Colonic mucosa (tissue), 4 donors: Measurements from ENCODE around the gene DENND2D. TPM values are rescaled to one million over a fixed set of nuclear protein-coding genes. Genes with fewer than 3 reads are reported as not detected.
A peak's percentile ranks its signal among the peaks of the same experiment; 100 is the strongest.
"Not testable (repeated sequence)": the region's sequence is repeated elsewhere in the genome, so short reads cannot be mapped to it uniquely, and the experiment has no call there.

ENCODE experiments used
- DNase-seq: peaks from one replicate; pipeline ENCODE4 v3.0.0-alpha.2; 2020
- H3K27ac ChIP-seq: fragments of 200-600 bp; one replicate; pipeline ENCODE4 v1.8.0; 2021
- H3K27me3 ChIP-seq: fragments of 200-600 bp; one replicate; pipeline ENCODE4 v1.8.0; 2021
- H3K36me3 ChIP-seq: fragments of 200-600 bp; one replicate; pipeline ENCODE4 v1.8.0; 2021
- H3K4me1 ChIP-seq: fragments of 200-600 bp; one replicate; pipeline ENCODE4 v1.8.0; 2021; ENCODE audit warnings: mild to moderate bottlenecking
- H3K4me3 ChIP-seq: fragments of 200-600 bp; one replicate; pipeline ENCODE4 v1.8.0; 2021
- H3K9ac ChIP-seq, 2 donors: one replicate each; pipeline ENCODE4 v1.7.0; 2013; ENCODE audit warnings: control low read depth in 2 of 2, low read depth in 2 of 2, low read length in 2 of 2
- H3K9me3 ChIP-seq: fragments of 200-600 bp; one replicate; pipeline ENCODE4 v1.8.0; 2021
- CTCF ChIP-seq: fragments of 200-600 bp; IDR thresholded peaks from one replicate; pipeline ENCODE4 v1.8.0; 2022; ENCODE audit warnings: antibody characterized with exemption, mild to moderate bottlenecking
- intact Hi-C: fragments of 100-400 bp; cut with DNase I; formaldehyde crosslinking; loops from one replicate; pipeline ENCODE4 v1.14.1; 2022
- total RNA-seq, 2 donors: library from RNA; stranded (reverse); fragmentation: NEBNext Ultra II Directional in 1 of 2; extraction: Animal tissue kit (Norgen Biotek cat#: 25700) in 1 of 2; gene quantifications; one replicate each; pipeline ENCODE4 v1.2.1, GENCODE V29; 2021
- donor health status: healthy.
- donor health status: DM: no; HTN: no; CAD: no.
- donor health status: DM: no; HTN: no; CAD: no.

Gene DENND2D
- total RNA-seq, 2 donors from 2014 or later, result 51.0 to 65.2 TPM

GRCh38 chr1:111216751-111217150 is 16.3 kb upstream of the DENND2D start:
- H3K27ac ChIP-seq, result peak overlapping the region; percentile 55
- no peak overlapping the region for H3K4me3 ChIP-seq
- no peak for DNase-seq
- no peak overlapping the region for H3K9ac ChIP-seq
- no peaks in the 10 kb centered on the region for H3K27me3 ChIP-seq
- H3K36me3 ChIP-seq, result no peaks in the 10 kb centered on the region
- TF ChIP-seq CTCF, result no peak
- peaks cover 4% of the 10 kb centered on the region for H3K4me1 ChIP-seq
- no peaks in the 10 kb centered on the region for H3K9me3 ChIP-seq
- intact Hi-C loops, result no loop called here

- H3K27me3 ChIP-seq, H3K36me3 ChIP-seq, H3K4me1 ChIP-seq, H3K4me3 ChIP-seq, H3K9ac ChIP-seq, H3K9me3 ChIP-seq, DNase-seq, intact Hi-C loops: not testable (repeated sequence)
- H3K27ac ChIP-seq, result peak overlapping the region; percentile 55
Measured at GRCh38 chr1:111215285-111215684, 14.8 kb upstream of the DENND2D start.

DNA sequence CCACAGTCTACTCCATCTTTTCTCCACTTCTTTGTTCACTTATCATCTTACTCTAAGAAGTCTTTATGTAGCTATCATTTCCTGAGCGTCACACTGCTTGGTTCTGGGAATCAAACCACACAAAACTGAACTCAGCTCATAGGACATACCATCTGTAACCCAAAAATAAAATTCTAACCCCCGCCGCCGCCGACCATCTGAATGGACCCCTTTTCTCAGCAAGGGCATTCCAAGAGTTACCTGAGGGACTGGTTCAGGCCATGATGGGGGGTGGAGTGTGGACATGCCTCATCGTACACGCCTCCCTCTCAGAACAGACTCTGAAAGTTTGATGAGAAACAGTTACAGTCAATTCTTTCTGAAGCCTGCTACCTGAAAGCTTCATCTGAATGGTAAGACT is 14.4 kb upstream of the DENND2D start:
- no peak for DNase-seq
- TF ChIP-seq CTCF, result no peak

DNA sequence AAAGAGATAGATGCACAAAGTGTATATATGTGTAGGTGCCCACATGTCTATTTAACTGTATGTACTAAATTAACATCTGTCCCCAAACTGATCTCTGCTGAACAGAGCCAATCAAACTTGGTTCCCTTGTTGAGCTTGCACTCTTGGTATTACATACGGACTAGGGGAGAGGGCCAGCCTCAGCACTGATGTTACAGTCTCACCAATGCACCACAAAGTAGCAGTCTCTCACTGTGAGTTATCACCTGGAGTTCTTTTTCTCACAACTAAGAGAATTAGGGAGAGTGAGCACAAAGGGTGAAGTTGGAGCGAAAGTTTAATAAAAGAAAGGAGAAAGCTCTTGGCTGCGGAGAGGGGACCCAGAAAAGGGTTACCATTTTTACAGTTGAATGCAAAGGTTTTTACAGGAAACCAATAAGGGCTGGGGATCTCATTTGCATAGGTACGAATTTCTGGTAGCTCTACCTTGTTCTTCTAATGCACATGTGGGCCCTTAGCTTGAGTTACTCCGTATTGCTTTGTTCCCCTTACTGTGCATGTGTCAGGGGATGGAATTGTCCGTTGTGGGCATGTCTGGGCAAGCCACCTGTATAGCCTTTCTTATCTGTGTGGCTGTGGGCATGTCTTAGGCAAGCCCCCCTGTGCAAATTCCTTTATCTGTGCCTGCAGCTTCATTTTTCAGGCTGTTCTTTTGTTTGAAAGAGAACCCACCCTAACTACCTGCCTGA is 13.8 kb upstream of the DENND2D start:
- Histone ChIP-seq H3K9ac (no peak overlapping the region), H3K27ac (no peak overlapping the region), H3K9me3 (no peaks in the 10 kb centered on the region), H3K4me1 (no peaks in the 10 kb centered on the region), H3K27me3 (no peaks in the 10 kb centered on the region), H3K36me3 (no peaks in the 10 kb centered on the region), H3K4me3 (no peak overlapping the region)
- TF ChIP-seq CTCF, result no peak
- DNase-seq, result no peak
- intact Hi-C loops, result no loop called here

More for the DNA sequence above, 14.4 kb upstream of the DENND2D start:
- Histone ChIP-seq H3K27me3 (no peaks in the 10 kb centered on the region), H3K4me1 (no peaks in the 10 kb centered on the region), H3K9me3 (no peaks in the 10 kb centered on the region), H3K9ac (no peak overlapping the region), H3K27ac (peak overlapping the region; percentile 55), H3K36me3 (no peaks in the 10 kb centered on the region), H3K4me3 (no peak overlapping the region)
- intact Hi-C loops, result no loop called here

GRCh38 chr1:111213412-111213811 is 13.0 kb upstream of the DENND2D start:
- Histone ChIP-seq H3K4me1 (no peaks in the 10 kb centered on the region), H3K9me3 (no peaks in the 10 kb centered on the region), H3K27me3 (no peaks in the 10 kb centered on the region), H3K36me3 (no peaks in the 10 kb centered on the region), H3K4me3 (no peak overlapping the region), H3K9ac (no peak overlapping the region), H3K27ac (no peak overlapping the region)
- DNase-seq, result no peak
- no peak for TF ChIP-seq CTCF
- intact Hi-C loops, result no loop called here

DNA sequence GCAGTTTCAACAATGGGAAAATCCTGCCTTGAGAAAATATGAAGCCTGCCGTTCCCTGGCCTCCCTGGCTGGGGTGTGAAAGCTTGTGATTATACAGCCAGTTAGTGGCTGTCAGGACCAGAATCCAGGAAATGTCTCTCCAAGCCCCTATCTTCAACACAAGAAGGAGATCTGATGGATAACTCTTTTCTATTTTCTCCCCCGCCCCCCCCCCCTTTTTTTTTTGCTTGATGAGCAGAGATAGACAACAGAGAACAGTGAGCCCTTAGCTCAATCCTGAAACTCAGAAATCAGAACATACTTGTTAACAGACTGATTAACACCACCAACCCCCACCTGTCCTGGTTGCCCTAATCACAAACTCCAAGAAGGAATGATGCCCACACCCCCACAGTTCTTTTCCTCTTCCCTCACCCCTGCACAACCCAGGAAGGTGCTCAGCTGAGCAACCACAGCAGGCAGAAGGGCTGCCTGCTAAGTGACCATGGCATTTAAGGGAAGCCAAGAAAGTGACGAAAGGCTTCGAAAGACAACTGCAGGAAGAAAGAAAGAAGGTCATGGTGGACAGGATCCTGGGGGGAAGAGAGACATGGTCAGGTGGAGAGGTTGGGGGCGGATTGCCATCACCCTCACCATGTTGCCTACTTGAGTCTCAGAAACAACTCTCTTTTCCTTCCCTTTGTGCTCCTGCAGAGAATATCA is 12.3 kb upstream of the DENND2D start:
- Histone ChIP-seq H3K27me3 (no peaks in the 10 kb centered on the region), H3K9me3 (no peaks in the 10 kb centered on the region), H3K4me3 (no peak overlapping the region), H3K4me1 (no peaks in the 10 kb centered on the region), H3K36me3 (no peaks in the 10 kb centered on the region), H3K27ac (no peak overlapping the region), H3K9ac (no peak overlapping the region)
- intact Hi-C loops, result no loop called here
- DNase-seq, result no peak
- no peak for TF ChIP-seq CTCF
